Measurements from ENCODE around the gene MPV17L2. TPM values are rescaled to one million over a fixed set of nuclear protein-coding genes. Genes with fewer than 3 reads are reported as not detected.

Gene MPV17L2
- total and polyA plus RNA-seq, 2 of the 4 experiments (the other 2 are of a cell fraction): 7.2 to 19.5 TPM

- H4K8ac ChIP-seq (ENCODE audit: low read depth in 2 of 2, low read length in 2 of 2): no peak overlapping the region
- H3K4me2 ChIP-seq (ENCODE audit: low read depth, low read length): no peak overlapping the region
- H3K27me3 ChIP-seq (ENCODE audit: control insufficient read depth, insufficient read depth, low read length): peaks cover 21% of the 10 kb centered on the region; the same call in 1 of the 2 replicates
- no peak overlapping the region for H3K14ac ChIP-seq (replicated peaks; ENCODE audit: low read depth, low read length)
- DNase-seq: no peak
- no peak overlapping the region for H4K5ac ChIP-seq (ENCODE audit: low read depth, low read length)
- no peak overlapping the region for H4K91ac ChIP-seq (ENCODE audit: insufficient read depth, low read depth, low read length)
- H3K9me3 ChIP-seq (ENCODE audit: control insufficient read depth, insufficient read depth, low read length): peaks cover 3% of the 10 kb centered on the region; the same call in 1 of the 2 replicates
- no peak overlapping the region for H2AK9ac ChIP-seq (replicated peaks; ENCODE audit: low read depth, low read length, poor library complexity)
- no peak overlapping the region for H3K4me3 ChIP-seq (ENCODE audit: insufficient read depth, low read depth, low read length)
- H3K9ac ChIP-seq (ENCODE audit: low read depth, low read length): no peak overlapping the region
- H2AFZ ChIP-seq (replicated peaks; ENCODE audit: low read length, poor library complexity): no peak overlapping the region
- H2BK5ac ChIP-seq (ENCODE audit: low read depth, low read length, poor library complexity, severe bottlenecking): no peak overlapping the region
- no TSS peak for BruUV-seq (replicated peaks)
- H2AK5ac ChIP-seq (ENCODE audit: low read depth, low read length): no peak overlapping the region
- H3K27ac ChIP-seq (ENCODE audit: insufficient read depth, low read length): no peak overlapping the region
- H3K79me1 ChIP-seq (ENCODE audit: low read depth in 1 of 2, low read length in 2 of 2): no peaks in the 10 kb centered on the region
- H3K9me1 ChIP-seq (ENCODE audit: insufficient read depth, low read length): no peaks in the 10 kb centered on the region
- in situ Hi-C loops (cut with MboI; ENCODE audit: low sequenced_read_pairs) (no loop called here), intact Hi-C loops (cut with micrococcal nuclease) (no loop called here), dilution Hi-C loops (cut with HindIII; ENCODE audit: low sequenced_read_pairs, unreplicated experiment) (no loop called here)
- H3K36me3 ChIP-seq (ENCODE audit: control insufficient read depth, insufficient read depth, low read length): no peaks in the 10 kb centered on the region
- 70% methylated on average over 10 of the region's 18 CpGs; no CpG with 5 or more reads in 1 of the 2 experiments for WGBS, 2 experiments (ENCODE audit: extremely low coverage in 2 of 2, insufficient read length in 1 of 2)
- POLR2A ChIA-PET (ENCODE audit: unreplicated experiment): no interaction called here
- peaks cover 5% of the 10 kb centered on the region; the same call in 1 of the 2 replicates for H4K20me1 ChIP-seq (ENCODE audit: insufficient read depth, low read length)
- H2BK20ac ChIP-seq (ENCODE audit: low read depth, low read length): no peak overlapping the region
- CTCF ChIA-PET: no interaction called here
- no peak for ATAC-seq (ENCODE audit: low read depth)
- H3K4me1 ChIP-seq (ENCODE audit: control insufficient read depth, insufficient read depth, low read length): no peaks in the 10 kb centered on the region
- H3K56ac ChIP-seq (ENCODE audit: extremely low read depth, insufficient read depth, low read length): no peak overlapping the region
- H3K23ac ChIP-seq (ENCODE audit: low read depth, low read length): no peak overlapping the region
- H3K18ac ChIP-seq (ENCODE audit: low read depth, low read length): no peak overlapping the region
- TF ChIP-seq ELK1 (IDR thresholded peaks at IDR 0.05; ENCODE audit: borderline replicate concordance, low read depth, low read length) (no peak), SMC3 (IDR thresholded peaks at IDR 0.05; ENCODE audit: low read depth, low read length) (no peak), CHD1 (IDR thresholded peaks at IDR 0.05; ENCODE audit: low read depth, low read length) (no peak), CEBPB (IDR thresholded peaks at IDR 0.05; ENCODE audit: low read depth, low read length) (no peak), FOS (IDR thresholded peaks at IDR 0.05; ENCODE audit: low read depth, low read length) (no peak), MAFK (IDR thresholded peaks at IDR 0.05; ENCODE audit: low read depth, low read length) (no peak), RCOR1 (IDR thresholded peaks at IDR 0.05; ENCODE audit: insufficient replicate concordance, low read length) (no peak), MXI1 (IDR thresholded peaks at IDR 0.05; ENCODE audit: borderline replicate concordance, low read depth, low read length) (no peak), NFE2L2 (IDR thresholded peaks at IDR 0.05; ENCODE audit: low read depth, low read length) (no peak), CTCF (conservative IDR thresholded peaks at IDR 0.05; ENCODE audit: low read depth, low read length) (no peak), USF2 (IDR thresholded peaks at IDR 0.05; ENCODE audit: low read depth, low read length) (no peak), BHLHE40 (IDR thresholded peaks at IDR 0.05; ENCODE audit: low read depth, low read length) (no peak)
- H2BK15ac ChIP-seq (ENCODE audit: low read depth, low read length): no peak overlapping the region
- no peak overlapping the region for H2BK120ac ChIP-seq (ENCODE audit: low read depth, low read length)
- H3K4ac ChIP-seq (ENCODE audit: low read depth, low read length): no peak overlapping the region
These were observed 38.1 kb downstream of the MPV17L2 start for GRCh38 chr19:18230941-18231734.

All from IMR-90 (cell line).